Natural killer cell (primary cell): ENCODE measurements around the gene UBE2C. TPM values are rescaled to one million over a fixed set of nuclear protein-coding genes. Genes with fewer than 3 reads are reported as not detected.

ENCODE experiments used
- ATAC-seq, 3 donors: fragments of 150-1000 bp in 2 of 3; fragments of 200-7000 bp in 1 of 3; cut with Tn5 transposase; 1 replicate in 1 of 3; 2 replicates in 2 of 3; pipeline ENCODE4 v1.10.0; 2021; ENCODE audit warnings: mild to moderate bottlenecking in 2 of 3, moderate library complexity in 2 of 3
- DNase-seq, 2 donors: peaks; one replicate each; pipeline versions ENCODE4 v3.0.0 to v3.0.0-alpha.2; 2013 to 2021; ENCODE audit warnings: mixed read lengths in 1 of 2
- H3K27ac ChIP-seq: one replicate; pipeline ENCODE4 v1.5.1; 2013; ENCODE audit warnings: mild to moderate bottlenecking, low read length
- H3K27me3 ChIP-seq: one replicate; pipeline ENCODE4 v1.6.1; 2013; ENCODE audit warnings: low read length; ENCODE audit not compliant: control insufficient read depth, insufficient read depth
- H3K36me3 ChIP-seq: one replicate; pipeline ENCODE4 v1.6.1; 2013; ENCODE audit warnings: low read length; ENCODE audit not compliant: control insufficient read depth, insufficient read depth
- H3K4me1 ChIP-seq: one replicate; pipeline ENCODE4 v1.6.1; 2013; ENCODE audit warnings: low read length; ENCODE audit not compliant: control insufficient read depth, insufficient read depth
- H3K4me3 ChIP-seq: one replicate; pipeline ENCODE4 v1.5.1; 2013; ENCODE audit warnings: low read length
- H3K9me3 ChIP-seq: one replicate; pipeline ENCODE4 v1.6.1; 2013; ENCODE audit warnings: low read length; ENCODE audit not compliant: control insufficient read depth, insufficient read depth
- H3K27ac Mint-ChIP-seq, 2 donors: one replicate each; pipeline ENCODE4 v1.8.0; 2022; ENCODE audit warnings: mild to moderate bottlenecking in 2 of 2, mixed read lengths in 2 of 2, moderate library complexity in 1 of 2
- H3K27me3 Mint-ChIP-seq, 2 donors: one replicate each; pipeline ENCODE4 v1.8.0; 2022; ENCODE audit warnings: low read depth in 2 of 2, mixed read lengths in 2 of 2
- H3K36me3 Mint-ChIP-seq: one replicate; pipeline ENCODE4 v1.8.0; 2022; ENCODE audit warnings: mixed read lengths
- H3K4me1 Mint-ChIP-seq, 2 donors: one replicate each; pipeline ENCODE4 v1.8.0; 2022; ENCODE audit warnings: mixed read lengths in 2 of 2
- H3K4me3 Mint-ChIP-seq: one replicate; pipeline ENCODE4 v1.8.0; 2022; ENCODE audit warnings: mild to moderate bottlenecking, moderate library complexity, mixed read lengths
- H3K9me3 Mint-ChIP-seq, 2 donors: one replicate each; pipeline ENCODE4 v1.8.0; 2022; ENCODE audit warnings: mixed read lengths in 2 of 2
- CTCF ChIP-seq: fragments of 200-600 bp; IDR thresholded peaks from one replicate; pipeline ENCODE4 v1.8.0; 2022; ENCODE audit warnings: antibody characterized with exemption
- WGBS: methylation state at CpG from one replicate; pipeline ENCODE4 v1.1.7; 2013; ENCODE audit warnings: missing lambda C conversion rate; ENCODE audit not compliant: insufficient coverage; 5-methylcytosine and 5-hydroxymethylcytosine counted together
- intact Hi-C: fragments of 100-400 bp; cut with micrococcal nuclease; formaldehyde crosslinking; loops from one replicate; pipeline ENCODE4 v1.14.2; 2022
- total RNA-seq, 4 donors: library from RNA; stranded (reverse); fragments of 120-200 nt in 1 of 4; gene quantifications; one replicate each; pipeline versions ENCODE4 v1.2.3 to v1.2.4, GENCODE V29; 2013 to 2022

UBE2C gene
- total RNA-seq, 3 donors from 2014 or later (not counting 1 experiment from before 2014, with no cell fraction given): 0.54 to 3.2 TPM; not detected in 1

- H3K4me1 Mint-ChIP-seq: peaks cover 4% of the 10 kb centered on the region in 2 donors
- WGBS: 98% methylated on average over 4 of the region's 5 CpGs
- H3K4me3 Mint-ChIP-seq: no peak overlapping the region
- no peak overlapping the region for H3K27ac ChIP-seq
- no peak overlapping the region for H3K4me3 ChIP-seq
- no peaks in the 10 kb centered on the region for H3K27me3 ChIP-seq
- H3K36me3 ChIP-seq: no peaks in the 10 kb centered on the region
- H3K36me3 Mint-ChIP-seq: no peaks in the 10 kb centered on the region
- no peak for ATAC-seq
- intact Hi-C loops: no loop called here
- TF ChIP-seq CTCF: no peak
- no peak for DNase-seq
- H3K9me3 ChIP-seq: no peaks in the 10 kb centered on the region
- H3K27me3 Mint-ChIP-seq: no peaks in the 10 kb centered on the region
- H3K4me1 ChIP-seq: no peaks in the 10 kb centered on the region
- no peaks in the 10 kb centered on the region for H3K9me3 Mint-ChIP-seq
- H3K27ac Mint-ChIP-seq: no peak overlapping the region
These were observed 54.0 kb downstream of the UBE2C start for GRCh38 chr20:45866454-45866853.

Other genes starting within 250 kb of the UBE2C start
- not detected for gene WFDC8, start 233.4 kb upstream of the UBE2C start, total RNA-seq
- not detected for gene WFDC10A, start 182.9 kb upstream of the UBE2C start, total RNA-seq
- not detected for gene WFDC9, start 181.4 kb upstream of the UBE2C start, total RNA-seq
- not detected for gene WFDC11, start 142.4 kb upstream of the UBE2C start, total RNA-seq
- gene WFDC13, start 110.6 kb upstream of the UBE2C start, total RNA-seq: not detected
- gene WFDC10B, start 107.6 kb upstream of the UBE2C start, total RNA-seq: not detected
- gene SPINT4, start 90.3 kb upstream of the UBE2C start, total RNA-seq: not detected
- gene WFDC3, start 20.8 kb upstream of the UBE2C start, total RNA-seq: not detected
- 10 to 100 TPM; 11.3 to 15.5 (median 13.9) TPM for gene DNTTIP1, start 20.7 kb upstream of the UBE2C start, total RNA-seq
- 1 to 10 TPM in 1 of 3 donors, under 1 TPM in 1, not detected in 1; 0.93 to 1.5 TPM for gene TNNC2, start 14.7 kb downstream of the UBE2C start, total RNA-seq
- gene SNX21, start 21.2 kb downstream of the UBE2C start, total RNA-seq: 1 to 10 TPM in 2 of 3 donors, under 1 TPM in 1; 0.99 to 1.7 (median 1.2) TPM
- gene ACOT8, start 44.7 kb downstream of the UBE2C start, total RNA-seq: 10 to 100 TPM; 30.5 to 35.4 (median 31.7) TPM
- gene ZSWIM3, start 45.0 kb downstream of the UBE2C start, total RNA-seq: 1 to 10 TPM; 1.4 to 2.3 (median 1.5) TPM
- gene ZSWIM1, start 68.6 kb downstream of the UBE2C start, total RNA-seq: 1 to 10 TPM in 1 of 3 donors, under 1 TPM in 2; 0.59 to 2.4 (median 0.89) TPM
- 1 to 10 TPM in 1 of 3 donors, not detected in 2; 1.2 TPM for gene SPATA25, start 75.0 kb downstream of the UBE2C start, total RNA-seq
- 1 to 10 TPM in 2 of 3 donors, under 1 TPM in 1; 0.89 to 1.4 (median 1.4) TPM for gene NEURL2, start 78.6 kb downstream of the UBE2C start, total RNA-seq
- gene CTSA, start 78.7 kb downstream of the UBE2C start, total RNA-seq: 100 to 1,000 TPM in 1 of 3 donors, 10 to 100 TPM in 2; 72.8 to 108 (median 86.8) TPM
- gene PLTP, start 99.5 kb downstream of the UBE2C start, total RNA-seq: 1 to 10 TPM in 2 of 3 donors, under 1 TPM in 1; 0.63 to 3.5 (median 3.2) TPM
- gene PCIF1, start 122.0 kb downstream of the UBE2C start, total RNA-seq: 10 to 100 TPM; 72.0 to 85.1 (median 73.3) TPM
- 100 to 1,000 TPM; 101 to 119 (median 102) TPM for gene ZNF335, start 159.6 kb downstream of the UBE2C start, total RNA-seq
- 1 to 10 TPM; 2.0 to 2.8 (median 2.8) TPM for gene MMP9, start 196.3 kb downstream of the UBE2C start, total RNA-seq
- gene SLC12A5, start 216.6 kb downstream of the UBE2C start, total RNA-seq: under 1 TPM in 1 of 3 donors, not detected in 2; 0.85 TPM